Astrocyte of the spinal cord (primary cell): Measurements from ENCODE around the gene EGR1.

ENCODE experiments used
- DNase-seq: peaks from one replicate; pipeline ENCODE4 v3.0.0; 2011; ENCODE audit warnings: low read depth, low spot score
- H3K4me3 ChIP-seq: 2 replicates; pipeline ENCODE4 v1.5.1; 2011; ENCODE audit warnings: low read depth, mild to moderate bottlenecking, low read length, moderate library complexity
- CTCF ChIP-seq: IDR thresholded peaks from 2 replicates; pipeline ENCODE4 v1.5.1; 2012; ENCODE audit warnings: low read depth, mild to moderate bottlenecking, low read length, inconsistent platforms
- in situ Hi-C: cut with HindIII; loops from 2 replicates; pipeline ENCODE4 v1.10.0; 2017; ENCODE audit warnings: low sequenced_read_pairs

The EGR1 gene

GRCh38 chr5:138439477-138440158 lies 25.7 kb upstream of the EGR1 start:
- DNase-seq = peak; percentile 6
- no peak for TF ChIP-seq CTCF
- peak overlapping the region; percentile 70 for H3K4me3 ChIP-seq
- in situ Hi-C loops = no loop called here

GRCh38 chr5:138440159-138441073 lies 24.9 kb upstream of the EGR1 start:
- no peak for TF ChIP-seq CTCF
- in situ Hi-C loops = no loop called here
- H3K4me3 ChIP-seq = peak overlapping the region; percentile 70
- no peak for DNase-seq

- no peak for DNase-seq
- H3K4me3 ChIP-seq = no peak overlapping the region
- no peak for TF ChIP-seq CTCF
- in situ Hi-C loops = no loop called here
These were observed 24.1 kb upstream of the EGR1 start for GRCh38 chr5:138441221-138441620.

- in situ Hi-C loops = no loop called here
- no peak for TF ChIP-seq CTCF
- no peak for DNase-seq
- H3K4me3 ChIP-seq = no peak overlapping the region
These were observed 21.1 kb upstream of the EGR1 start for GRCh38 chr5:138444078-138444773.

GRCh38 chr5:138444774-138445546 lies 20.3 kb upstream of the EGR1 start:
- in situ Hi-C loops = no loop called here
- no peak for DNase-seq

More at GRCh38 chr5:138444774-138445546, 20.3 kb upstream of the EGR1 start:
- no peak overlapping the region for H3K4me3 ChIP-seq
- no peak for TF ChIP-seq CTCF
